ENCODE results near the gene TMEM163.

- no peak for TF ChIP-seq CTCF (IDR thresholded peaks at IDR 0.05)
- TF ChIP-seq POLR2A (IDR thresholded peaks at IDR 0.05) = no peak
Observed at GRCh38 chr2:134457353-134457752, 261.4 kb downstream of the TMEM163 start.

Measured in body of pancreas (tissue), 4 donors.